HepG2 (cell line): ENCODE measurements around the gene AKT2. TPM values are rescaled to one million over a fixed set of nuclear protein-coding genes. Genes with fewer than 3 reads are reported as not detected.
A peak's percentile ranks its signal among the peaks of the same experiment; 100 is the strongest.

Source experiments
- ATAC-seq: fragments of 200-7000 bp; cut with Tn5 transposase; 3 replicates; pipeline ENCODE4 v1.9.1; 2020; ENCODE audit warnings: mild to moderate bottlenecking, moderate library complexity
- BruUV-seq: library from RNA; stranded (reverse); fragments of 400-500 nt; replicated peaks from 2 replicates; lab custom pipeline; 2021; lab: Mats Ljungman, UMichigan
- CTCF ChIA-PET: fragments of 300-600 bp; formaldehyde crosslinking; extraction: SDS; loops from one replicate; lab custom pipeline; 2021; ENCODE audit warnings: low total read pairs, inconsistent platforms, low intra/inter-chr PET ratio; lab: Yijun Ruan, JAX
- POLR2A ChIA-PET: fragments of 350-600 bp; sonication (Branson Sonifier 250); formaldehyde crosslinking; loops from one replicate; lab custom pipeline; 2020; ENCODE audit warnings: antibody characterized with exemption, inconsistent platforms; lab: Yijun Ruan, JAX
- DNase-seq: peaks from one replicate; pipeline ENCODE4 v3.0.0-alpha.2; 2015; ENCODE audit warnings: low spot score
- FAIRE-seq: peaks from 3 replicates; lab custom pipeline; 2011; peaks lifted over from hg19 to GRCh38; lab: Jason Lieb, UNC
- H2AFZ ChIP-seq: one replicate; pipeline ENCODE4 v1.6.1; 2011; ENCODE audit warnings: low read length, inconsistent platforms
- H3K27ac ChIP-seq: fragments of 300-600 bp; 3 replicates; pipeline ENCODE4 v1.8.0; 2011; ENCODE audit warnings: mixed run types, mild to moderate bottlenecking, mixed read lengths, low read length, inconsistent platforms; ENCODE audit not compliant: insufficient read depth; ENCODE audit errors: extremely low read length
- H3K27me3 ChIP-seq, 2 experiments: fragments of 200-600 bp in 1 of 2; 2 replicates in 1 of 2; 3 replicates in 1 of 2; pipeline versions ENCODE4 v1.6.0 to v1.8.0; 2011; ENCODE audit warnings: low read length in 2 of 2, mild to moderate bottlenecking in 2 of 2, moderate library complexity in 2 of 2, inconsistent platforms in 1 of 2; ENCODE audit not compliant: insufficient read depth in 2 of 2, control insufficient read depth in 1 of 2
- H3K36me3 ChIP-seq, 2 experiments: fragments of 200-600 bp in 1 of 2; replicated peaks in 1 of 2; 2 replicates in 1 of 2; 3 replicates in 1 of 2; pipeline versions ENCODE4 v1.5.1 to v1.8.0; 2011; ENCODE audit warnings: low read length in 2 of 2, inconsistent platforms in 1 of 2; ENCODE audit not compliant: insufficient read depth in 2 of 2, control insufficient read depth in 1 of 2
- H3K4me1 ChIP-seq: 2 replicates; pipeline ENCODE4 v1.5.1; 2012; ENCODE audit warnings: low read length, inconsistent platforms; ENCODE audit not compliant: insufficient read depth
- H3K4me2 ChIP-seq: 2 replicates; pipeline ENCODE4 v1.6.0; 2011; ENCODE audit warnings: low read depth, low read length, inconsistent platforms
- H3K4me3 ChIP-seq, 3 experiments: fragments of 200-600 bp in 1 of 3; sonication (generic), shearing (Covaris generic) in 1 of 3; replicated peaks in 1 of 3; 2 replicates each; pipeline ENCODE4 v1.5.1; 2011 to 2016; ENCODE audit warnings: low read length in 3 of 3, inconsistent platforms in 2 of 3, low read depth in 2 of 3, mild to moderate bottlenecking in 2 of 3, control low read depth in 1 of 3, mixed read lengths in 1 of 3; ENCODE audit not compliant: insufficient read depth in 1 of 3
- H3K79me2 ChIP-seq: one replicate; pipeline ENCODE4 v1.6.1; 2011; ENCODE audit warnings: low read length, inconsistent platforms; ENCODE audit not compliant: insufficient read depth
- H3K9ac ChIP-seq: 2 replicates; pipeline ENCODE4 v1.6.0; 2011; ENCODE audit warnings: mild to moderate bottlenecking, low read depth, low read length, inconsistent platforms; ENCODE audit not compliant: insufficient read depth
- H3K9me3 ChIP-seq: 2 replicates; pipeline ENCODE4 v1.5.1; 2012; ENCODE audit warnings: mild to moderate bottlenecking, low read length
- H4K20me1 ChIP-seq: 2 replicates; pipeline ENCODE4 v1.6.0; 2011; ENCODE audit warnings: inconsistent platforms, mild to moderate bottlenecking, low read length, moderate library complexity; ENCODE audit not compliant: insufficient read depth
- AGO2 ChIP-seq: fragments of 200-400 bp; formaldehyde crosslinking; optimal IDR thresholded peaks from 2 replicates; pipeline ENCODE3; 2017; ENCODE audit warnings: mild to moderate bottlenecking, low read depth, low read length, moderate library complexity
- AKAP8 ChIP-seq: sonication (generic); formaldehyde crosslinking; IDR thresholded peaks from 2 replicates; pipeline ENCODE4 v1.5.1; 2020; ENCODE audit warnings: mild to moderate bottlenecking, missing genetic modification reagents
- NFIC ChIP-seq: IDR thresholded peaks from 2 replicates; pipeline ENCODE4 v1.6.1; 2012; ENCODE audit warnings: mild to moderate bottlenecking, low read length, inconsistent platforms
- PATZ1 ChIP-seq: sonication (generic); formaldehyde crosslinking; IDR thresholded peaks from 2 replicates; pipeline ENCODE4 v1.4.0; 2020; ENCODE audit warnings: missing genetic modification reagents
- RXRA ChIP-seq: sonication (generic); formaldehyde crosslinking; IDR thresholded peaks from 2 replicates; pipeline ENCODE4 v1.5.1; 2020; ENCODE audit warnings: missing genetic modification reagents
- WGBS: methylation state at CpG from one replicate; pipeline ENCODE4 v1.1.6; 2017; ENCODE audit warnings: low lambda C conversion rate; 5-methylcytosine and 5-hydroxymethylcytosine counted together
- in situ Hi-C: cut with HindIII; loops from 2 replicates; pipeline ENCODE4 v1.10.0; 2017; ENCODE audit warnings: low pct_unique_long_range_greater_than_20kb; ENCODE audit not compliant: extremely low pct_ligation_motif_present
- intact Hi-C: fragments of 100-400 bp; cut with micrococcal nuclease; formaldehyde crosslinking; loops from one replicate; pipeline ENCODE4 v1.10.0; 2022; ENCODE audit not compliant: unreplicated experiment
- polyA plus RNA-seq, 8 experiments: library from polyadenylated mRNA; depleted of rRNA in 3 of 8; stranded (reverse) in 7 of 8; unstranded in 1 of 8; fragments of >200 nt; fragmentation: Illumina TruSeq in 4 of 8; extraction: Trizol in 4 of 8; gene quantifications; 2 replicates each; pipeline versions ENCODE4 v1.2.1 to v1.2.3, GENCODE V29; 2011 to 2016; ENCODE audit warnings: low read depth in 4 of 8, missing spikeins in 1 of 8, mixed read lengths in 1 of 8; ENCODE audit not compliant: insufficient read depth in 1 of 8
- total RNA-seq, 5 experiments: library from RNA; depleted of rRNA; stranded (reverse); fragments of >200 nt; fragmentation: Illumina TruSeq; extraction: Trizol; gene quantifications; 2 replicates each; pipeline ENCODE4 v1.2.3, GENCODE V29; 2016; ENCODE audit warnings: low read depth in 1 of 5

AKT2 gene
- total and polyA plus RNA-seq, 2 of the 13 experiments (the other 11 are each of a cell fraction or from before 2014, with no cell fraction given): 82.1 to 173 TPM

GRCh38 chr19:40278361-40279035 is 6.6 kb downstream of the AKT2 start:
- no peak overlapping the region for H3K27ac ChIP-seq

GRCh38 chr19:40277356-40278059 is 7.6 kb downstream of the AKT2 start:
- no peak overlapping the region for H3K4me2 ChIP-seq
- intact Hi-C loops (no loop called here), in situ Hi-C loops (no loop called here)
- ChIA-PET POLR2A (no interaction called here), CTCF (no interaction called here)
- no peaks in the 10 kb centered on the region for H3K27me3 ChIP-seq
- H3K9ac ChIP-seq: no peak overlapping the region
- TF ChIP-seq NFIC (no peak), PATZ1 (peak; percentile 28; the same call in 1 of the 2 replicates)
- ATAC-seq (no peak), DNase-seq (no peak), FAIRE-seq (no peak)
- H4K20me1 ChIP-seq: peaks cover 59% of the 10 kb centered on the region; the same call in 1 of the 2 replicates
- no peak overlapping the region for H2AFZ ChIP-seq
- H3K79me2 ChIP-seq: peaks cover 91% of the 10 kb centered on the region
- H3K4me1 ChIP-seq: peaks cover 50% of the 10 kb centered on the region
- peaks cover 10 to 19% of the 10 kb centered on the region in 2 experiments for H3K36me3 ChIP-seq
- no TSS peak for BruUV-seq
- no peak overlapping the region for H3K27ac ChIP-seq
- H3K9me3 ChIP-seq: no peaks in the 10 kb centered on the region
- H3K4me3 ChIP-seq: no peak overlapping the region
- WGBS: 95% methylated on average over 8 of the region's 10 CpGs

More at GRCh38 chr19:40278361-40279035, 6.6 kb downstream of the AKT2 start:
- Histone ChIP-seq H3K4me2 (no peak overlapping the region), H4K20me1 (peaks cover 64% of the 10 kb centered on the region), H3K79me2 (peaks cover 95% of the 10 kb centered on the region), H2AFZ (no peak overlapping the region), H3K9me3 (no peaks in the 10 kb centered on the region), H3K4me1 (peaks cover 60% of the 10 kb centered on the region), H3K36me3 (peaks cover 9 to 15% of the 10 kb centered on the region in 2 experiments; a peak in 4 of 5 replicates), H3K4me3 (no peak overlapping the region), H3K9ac (no peak overlapping the region), H3K27me3 (no peaks in the 10 kb centered on the region)
- ChIA-PET CTCF (no interaction called here), POLR2A (no interaction called here)
- no peak for ATAC-seq
- intact Hi-C loops: no loop called here
- in situ Hi-C loops: no loop called here
- no TSS peak for BruUV-seq
- no peak for DNase-seq
- no peak for FAIRE-seq
- 96% methylated on average over 15 of the region's 16 CpGs for WGBS
- TF ChIP-seq AGO2: peak; percentile 12
- TF ChIP-seq AKAP8 (CRISPR knock-in tag): peak; percentile 56; the same call in 1 of the 2 replicates
- no peak for TF ChIP-seq RXRA
